ENCODE data around the gene SPIB.
"Not testable (repeated sequence)": the region's sequence is repeated elsewhere in the genome, so short reads cannot be mapped to it uniquely, and the experiment has no call there.

The SPIB gene

DNA sequence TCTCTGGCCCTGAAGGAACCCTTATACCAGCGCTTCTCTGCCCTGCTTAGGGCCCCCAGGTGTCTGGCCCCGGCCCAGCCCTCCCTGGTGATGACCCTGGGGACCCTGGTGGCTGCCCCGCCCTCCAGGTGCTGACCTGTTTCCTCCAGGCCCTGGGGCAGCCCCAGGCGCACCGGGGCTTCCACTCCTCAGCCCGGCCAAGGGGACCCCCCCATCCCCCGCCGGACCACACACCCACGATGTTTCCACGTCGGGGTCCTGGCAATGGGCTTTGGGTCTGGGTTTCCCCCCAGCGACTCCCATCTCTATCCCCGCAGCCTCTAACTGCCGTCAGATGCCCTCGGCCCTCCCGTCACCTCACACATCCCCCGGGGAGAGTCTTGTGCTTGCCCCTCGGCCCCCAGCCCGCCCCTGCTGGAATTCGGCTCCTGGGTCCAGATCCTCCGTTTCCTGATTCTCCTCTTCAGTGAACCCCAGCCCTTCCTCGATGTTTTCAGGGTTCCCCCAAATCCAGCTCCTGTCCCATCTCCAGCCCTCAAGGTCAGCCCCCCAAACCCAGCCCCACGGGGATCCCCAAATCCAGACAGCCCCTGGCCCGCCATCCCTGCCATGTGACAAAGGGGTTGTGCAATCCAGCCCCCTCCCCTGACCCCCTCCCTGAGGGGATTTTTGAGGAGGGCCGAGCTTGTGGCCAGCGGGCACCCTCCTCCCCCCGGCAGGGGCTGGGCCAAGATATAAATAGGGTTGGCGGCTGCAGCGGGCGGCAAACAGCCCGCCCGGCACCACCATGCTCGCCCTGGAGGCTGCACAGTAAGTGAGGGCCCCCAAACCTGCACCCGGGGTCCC, at the start of gene SPIB:
Gene SPIB (plus strand): TSS at position 763 of the 846 bp plus-strand sequence. CDS start 25 bp downstream, at position 788.
- no peak for DNase-seq (ENCODE audit: low spot score)

DNA sequence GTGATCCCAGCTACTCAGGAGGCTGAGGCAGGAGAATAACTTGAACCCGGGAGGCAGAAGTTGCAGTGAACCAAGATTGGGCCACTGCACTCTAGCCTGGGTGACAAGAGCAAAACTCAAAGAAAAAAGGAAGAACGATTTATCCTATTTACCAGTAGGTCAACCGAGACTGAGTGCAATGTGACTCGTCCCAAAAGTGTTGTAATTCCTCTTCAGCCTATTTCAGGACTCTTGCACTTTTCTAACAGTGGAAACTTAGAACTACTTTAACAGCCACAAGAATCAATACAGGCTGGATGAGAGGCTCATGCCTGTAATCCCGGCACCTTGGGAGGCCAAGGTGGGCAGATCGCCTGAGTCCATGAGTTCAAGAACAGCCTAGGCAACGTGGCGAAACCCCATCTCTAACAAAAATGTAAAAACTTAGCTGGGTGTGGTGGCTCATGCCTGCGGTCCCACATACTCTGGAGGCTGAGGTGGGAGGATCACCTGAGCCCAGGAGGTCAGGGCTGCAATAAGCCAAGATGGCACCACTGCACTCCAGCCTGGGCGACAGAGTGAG, 46.7 kb upstream of the SPIB start:
- no peak for DNase-seq (ENCODE audit: low spot score)

GRCh38 chr19:50376166-50377050, 42.3 kb upstream of the SPIB start, which contains the start of gene NR1H2:
TSS of gene NR1H2 (plus strand) at chr19:50376457. CDS start at chr19:50377606, 1,149 bp downstream.
- peak; percentile 94 for DNase-seq (ENCODE audit: low spot score)

- DNase-seq (ENCODE audit: low spot score), result peak; percentile 11
Measured at GRCh38 chr19:50377051-50377461, 41.7 kb upstream of the SPIB start.

DNA sequence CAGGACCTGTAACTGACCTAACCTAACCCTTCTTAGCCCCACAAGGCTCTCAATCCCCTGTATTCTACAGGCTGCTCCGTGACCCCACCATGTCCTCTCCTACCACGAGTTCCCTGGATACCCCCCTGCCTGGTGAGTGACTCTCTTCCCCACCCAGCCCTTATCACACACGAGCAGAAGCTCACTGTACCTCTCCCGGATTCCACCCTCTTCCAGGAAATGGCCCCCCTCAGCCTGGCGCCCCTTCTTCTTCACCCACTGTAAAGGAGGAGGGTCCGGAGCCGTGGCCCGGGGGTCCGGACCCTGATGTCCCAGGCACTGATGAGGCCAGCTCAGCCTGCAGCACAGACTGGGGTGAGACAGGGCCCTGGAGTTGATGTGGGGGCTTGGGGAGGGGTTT, 41.2 kb upstream of the SPIB start:
- DNase-seq (ENCODE audit: low spot score), result no peak

- no peak for DNase-seq (ENCODE audit: low spot score)
Measured at GRCh38 chr19:50378169-50378862, 40.4 kb upstream of the SPIB start.

- no peak for DNase-seq (ENCODE audit: low spot score)
Measured at GRCh38 chr19:50378863-50379236, 39.9 kb upstream of the SPIB start.

- DNase-seq (ENCODE audit: low spot score), result no peak
Measured at GRCh38 chr19:50379602-50380001, 39.1 kb upstream of the SPIB start.

DNA sequence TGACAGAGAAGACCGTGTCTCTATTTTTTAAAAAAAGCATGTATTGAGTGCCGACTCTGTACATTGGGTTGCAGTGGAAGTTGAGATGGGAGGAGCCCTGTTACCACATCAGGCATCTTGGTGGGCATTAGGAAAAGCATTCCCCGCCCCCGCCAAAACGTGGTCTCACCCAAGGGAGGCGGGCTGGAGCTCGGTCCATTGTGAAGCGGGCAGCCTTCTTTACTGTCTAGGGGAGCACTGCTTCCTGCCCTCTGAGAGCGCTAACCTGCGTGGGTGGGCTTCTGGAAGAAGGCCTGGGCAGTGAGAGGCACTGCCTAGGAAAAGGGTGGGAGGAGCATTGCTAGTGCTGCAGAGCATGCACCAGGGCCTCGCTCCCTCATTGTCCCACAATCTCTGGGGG, 38.6 kb upstream of the SPIB start:
- no peak for DNase-seq (ENCODE audit: low spot score)

- no peak for DNase-seq (ENCODE audit: low spot score)
Measured at GRCh38 chr19:50380751-50381151, 38.0 kb upstream of the SPIB start.

GRCh38 chr19:50381881-50382729, 36.6 kb upstream of the SPIB start:
- no peak for DNase-seq (ENCODE audit: low spot score)

DNA sequence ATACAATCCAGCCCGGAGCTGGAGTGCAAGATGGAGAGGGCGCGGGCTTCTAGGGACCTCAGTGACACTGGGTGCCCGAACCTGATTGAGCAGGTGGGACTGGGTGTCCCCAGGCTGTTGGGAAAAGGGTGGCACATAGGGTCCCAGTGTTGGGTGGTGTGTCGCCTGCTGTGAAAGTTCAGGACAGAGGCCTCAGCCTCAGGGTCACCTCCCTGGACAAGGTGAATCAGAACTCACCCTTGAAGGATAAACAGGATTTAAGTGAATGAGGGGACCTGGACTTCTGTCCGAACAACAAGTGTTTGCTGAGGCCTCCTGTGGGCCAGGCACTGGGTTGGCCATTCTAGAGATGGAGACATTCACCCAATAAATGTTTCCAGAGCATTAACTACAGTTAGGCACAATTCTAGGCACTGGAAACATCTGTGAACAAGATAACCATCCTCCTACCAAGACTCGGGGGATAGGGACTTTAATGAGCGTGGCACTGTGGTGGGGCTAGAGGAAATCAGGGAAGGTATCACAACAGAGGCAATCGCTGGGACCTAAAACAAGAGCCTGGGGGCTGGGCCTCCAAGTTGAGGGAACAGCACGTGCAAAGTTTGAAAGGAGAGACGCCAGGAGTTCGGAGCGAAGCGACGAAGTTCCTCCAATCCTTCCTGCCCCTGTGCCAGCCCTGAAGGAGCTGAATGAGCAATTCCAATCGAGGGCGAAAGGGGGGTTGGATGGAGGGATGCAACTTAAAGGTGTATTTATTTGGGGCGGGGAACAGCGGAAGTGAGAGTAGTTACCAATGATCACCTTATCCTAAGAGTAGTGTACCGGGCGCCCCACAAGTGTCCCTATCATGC, 35.5 kb upstream of the SPIB start:
- no peak for DNase-seq (ENCODE audit: low spot score)

DNA sequence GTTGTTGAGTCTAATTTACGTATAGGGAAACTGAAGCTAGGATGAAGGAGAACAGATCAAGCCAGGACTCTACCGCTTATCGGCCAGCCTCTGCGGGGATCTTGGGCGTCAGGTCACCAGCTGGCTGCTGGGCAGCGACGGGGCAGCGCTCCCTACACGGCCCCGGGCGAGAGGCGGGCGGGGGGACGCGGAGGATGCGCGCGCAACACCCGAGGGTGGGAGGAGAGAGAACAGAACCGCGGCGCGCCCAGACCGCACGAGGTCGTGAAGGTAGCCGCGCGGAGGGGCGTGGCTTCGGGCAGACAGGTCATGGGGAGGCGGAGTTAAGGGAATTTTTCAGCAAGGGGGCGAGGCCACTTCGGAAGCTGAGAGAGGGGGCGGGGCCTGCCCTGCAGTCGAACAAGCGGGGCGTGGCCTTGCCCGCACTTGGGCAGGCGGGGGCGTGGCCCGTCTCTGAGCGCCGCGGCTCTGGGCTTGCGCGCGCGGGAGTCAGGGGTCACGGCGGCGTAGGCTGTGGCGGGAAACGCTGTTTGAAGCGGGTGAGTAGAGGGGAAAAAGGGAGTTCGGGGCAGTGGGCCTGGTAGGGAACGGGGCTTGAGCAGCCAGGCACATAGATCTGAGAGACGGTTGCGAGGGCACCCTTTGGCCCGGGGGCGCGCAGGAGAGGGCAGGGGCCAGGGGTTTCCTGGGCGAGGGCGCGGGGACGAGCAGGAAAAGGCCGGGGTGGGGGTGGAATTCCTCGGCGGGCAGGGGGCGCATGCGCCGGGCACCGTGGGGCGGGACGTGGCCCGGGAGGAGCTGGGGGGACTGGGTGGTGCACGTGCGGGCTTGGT, 34.7 kb upstream of the SPIB start, which contains the start of gene POLD1:
Gene POLD1 (plus strand): TSS at position 496 of the 833 bp plus-strand sequence. CDS start 14,505 bp downstream, outside the sequence.
- DNase-seq (ENCODE audit: low spot score), result peak; percentile 99

DNA sequence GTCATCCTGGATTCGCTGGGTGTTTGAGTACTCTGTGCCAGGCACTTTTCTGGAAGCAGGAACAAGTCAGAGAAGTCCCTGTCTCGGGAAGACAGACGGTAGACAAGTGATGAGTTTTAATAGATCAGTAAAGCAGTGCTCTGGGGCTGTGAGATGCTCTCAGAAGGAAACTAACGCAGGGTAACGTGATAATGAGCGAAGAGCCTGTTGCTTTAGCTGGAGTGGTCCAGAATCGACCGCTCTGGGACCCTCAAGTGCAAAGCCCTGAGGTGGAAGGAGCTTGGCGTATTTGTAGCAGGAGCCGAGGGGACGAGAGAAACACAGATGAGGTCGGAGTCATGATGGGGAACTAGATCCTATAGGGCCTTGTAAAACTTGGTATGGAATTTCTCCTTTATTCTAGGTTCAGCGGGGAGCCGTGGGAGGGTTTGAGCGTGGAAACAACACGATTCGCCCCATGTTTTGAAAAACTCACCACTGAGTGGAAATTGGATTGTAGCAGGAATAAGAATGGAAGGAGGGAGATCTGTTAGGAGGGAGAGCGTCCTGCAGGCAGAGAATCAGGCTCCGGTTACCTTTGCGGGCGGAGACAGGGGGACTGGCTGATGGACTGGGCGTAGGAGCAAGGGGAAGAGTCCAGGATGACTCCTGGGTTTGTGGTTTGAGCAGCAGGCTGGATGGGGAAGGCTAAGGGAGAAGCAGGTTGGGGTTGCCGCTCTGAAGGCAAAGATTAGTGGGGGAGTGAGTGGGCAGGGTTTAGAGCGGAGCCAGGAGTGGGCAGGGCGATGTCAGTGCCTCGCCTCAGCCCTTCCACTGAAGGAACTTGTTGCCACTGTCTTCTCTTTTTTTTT, 33.8 kb upstream of the SPIB start:
- DNase-seq (ENCODE audit: low spot score), result peak; percentile 33

DNA sequence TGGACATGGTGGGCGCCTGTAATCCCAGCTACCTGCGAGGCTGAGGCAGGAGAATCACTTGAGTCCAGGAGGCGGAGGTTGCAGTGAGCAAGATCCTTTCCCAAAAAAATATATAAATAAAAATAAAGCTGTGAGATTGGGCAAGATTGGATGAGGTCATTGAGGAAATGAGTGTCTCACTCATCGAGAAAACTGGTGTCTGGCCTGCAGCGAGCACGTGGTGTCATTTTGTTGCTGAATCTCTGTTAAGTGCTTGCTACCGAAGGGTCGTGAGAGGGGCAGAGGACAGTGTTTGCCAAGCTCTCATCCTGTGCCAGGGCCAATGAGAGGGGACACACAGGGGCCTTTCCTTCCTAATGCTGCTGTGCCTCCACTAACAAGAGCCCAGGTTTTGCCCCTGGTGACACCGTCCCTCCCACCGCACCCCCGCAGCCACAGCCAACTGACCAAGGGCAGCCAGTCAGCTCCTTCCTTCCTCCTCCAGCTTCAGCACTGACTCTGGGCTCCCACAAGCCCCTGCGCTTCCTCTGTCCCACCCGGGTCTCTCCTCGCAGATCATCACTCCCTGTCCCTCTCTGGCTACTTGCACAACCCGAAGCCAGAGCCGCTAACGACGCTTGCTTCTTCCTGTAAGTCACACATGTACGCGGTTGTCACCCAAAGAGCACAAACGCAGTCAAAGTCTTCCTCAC, 31.4 kb upstream of the SPIB start:
- DNase-seq (ENCODE audit: low spot score), result peak; percentile 30

GRCh38 chr19:50387868-50388245, 30.9 kb upstream of the SPIB start:
- no peak for DNase-seq (ENCODE audit: low spot score)

GRCh38 chr19:50390295-50390694, 28.4 kb upstream of the SPIB start:
- DNase-seq (ENCODE audit: low spot score), result not testable (repeated sequence)

Measured in AG20443 (cell line).